Erythroblast (primary cell): ENCODE data around the gene CACNA2D2.

Experiments
- GATA1 ChIP-seq: IDR thresholded peaks from 2 replicates; pipeline ENCODE4 v1.6.1; 2011; ENCODE audit warnings: low read depth, mild to moderate bottlenecking, control low read depth, low read length, moderate library complexity
- POLR2A ChIP-seq: IDR thresholded peaks from 2 replicates; pipeline ENCODE4 v1.6.1; 2011; ENCODE audit warnings: mild to moderate bottlenecking, low read length

GRCh38 chr3:50515565-50516439 lies 12.4 kb upstream of the CACNA2D2 start:
- no peak for TF ChIP-seq POLR2A
- no peak for TF ChIP-seq GATA1
